ENCODE data around the gene AKR1D1. TPM values are rescaled to one million over a fixed set of nuclear protein-coding genes. Genes with fewer than 3 reads are reported as not detected.

The AKR1D1 gene
- total RNA-seq, 4 donors from 2014 or later, result 0.34 TPM; not detected in 3

- no peak for TF ChIP-seq CTCF (IDR thresholded peaks at IDR 0.05; ENCODE audit: low read depth)
Observed at GRCh38 chr7:138163800-138164199, 87.5 kb downstream of the AKR1D1 start.

GRCh38 chr7:138164804-138165203, 88.5 kb downstream of the AKR1D1 start:
- no peak for TF ChIP-seq CTCF (IDR thresholded peaks at IDR 0.05; ENCODE audit: low read depth)

GRCh38 chr7:138166681-138167080, 90.4 kb downstream of the AKR1D1 start:
- TF ChIP-seq CTCF (IDR thresholded peaks at IDR 0.05; ENCODE audit: low read depth), result no peak

GRCh38 chr7:138167222-138167621, 91.0 kb downstream of the AKR1D1 start:
- TF ChIP-seq CTCF (IDR thresholded peaks at IDR 0.05; ENCODE audit: low read depth), result no peak

GRCh38 chr7:138167869-138168296, 91.6 kb downstream of the AKR1D1 start:
- no peak for TF ChIP-seq CTCF (IDR thresholded peaks at IDR 0.05; ENCODE audit: low read depth)

Small RNA genes lying within 50 kb of the gene (small RNA-seq; reads per million reads assigned to genes)
- gene AC024082.2, result not detected
- not detected for gene RN7SKP223

Other genes starting within 250 kb of the AKR1D1 start
- gene DGKI, start 229.5 kb upstream of the AKR1D1 start, total RNA-seq, result 1 to 10 TPM in 3 of 4 donors, under 1 TPM in 1; 0.98 to 7.3 (median 2.7) TPM
- gene CREB3L2, start 74.4 kb upstream of the AKR1D1 start, total RNA-seq, result 10 to 100 TPM; 26.9 to 78.4 (median 30.8) TPM